ENCODE measurements around the gene CTDSP1. TPM values are rescaled to one million over a fixed set of nuclear protein-coding genes. Genes with fewer than 3 reads are reported as not detected.

CTDSP1 gene
- total RNA-seq, 4 donors from 2014 or later, result 132 to 197 (median 173) TPM

- intact Hi-C loops (cut with DNase I; ENCODE audit: low total_unique reads) (no loop called here), in situ Hi-C loops (cut with MboI; ENCODE audit: low pct_ligation_motif_present in 1 of 4, low pct_unique_long_range_greater_than_20kb in 1 of 4, low sequenced_read_pairs in 3 of 4) (no loop called here)
- WGBS, 2 donors (ENCODE audit: low coverage in 1 of 2), result 35% methylated on average over 27 of the region's 27 CpGs; no CpG with 5 or more reads in 1 of the 2 donors
These were observed 31.0 kb upstream of the CTDSP1 start for GRCh38 chr2:218368621-218369153.

GRCh38 chr2:218369330-218369729 is 30.3 kb upstream of the CTDSP1 start:
- Histone ChIP-seq H3K27ac (peak overlapping the region; percentile 82 to 95 (median 93)), H3K9me3 (no peaks in the 10 kb centered on the region), H3K27me3 (no peaks in the 10 kb centered on the region), H3K4me3 (no peak overlapping the region), H3K36me3 (no peaks in the 10 kb centered on the region), H3K4me1 (peaks cover 4 to 25% (median 15%) of the 10 kb centered on the region in 4 donors)
- TF ChIP-seq POLR2A (IDR thresholded peaks at IDR 0.05) (no peak), EP300 (IDR thresholded peaks at IDR 0.05; ENCODE audit: low read depth) (no peak), POLR2AphosphoS5 (IDR thresholded peaks at IDR 0.05) (no peak), CTCF (IDR thresholded peaks at IDR 0.05) (no peak)
- intact Hi-C loops (cut with DNase I; ENCODE audit: low total_unique reads) (no loop called here), in situ Hi-C loops (cut with MboI; ENCODE audit: low pct_ligation_motif_present in 1 of 4, low pct_unique_long_range_greater_than_20kb in 1 of 4, low sequenced_read_pairs in 3 of 4) (no loop called here)
- no peak for DNase-seq
- 6 to 26% methylated on average over 1 to 2 of the region's 2 CpGs for WGBS, 2 donors (ENCODE audit: low coverage in 1 of 2)

More at GRCh38 chr2:218368621-218369153, 31.0 kb upstream of the CTDSP1 start:
- peak; percentile 47 for DNase-seq
- peak in 1 of 3 donors; percentile 30 for TF ChIP-seq POLR2AphosphoS5 (IDR thresholded peaks at IDR 0.05)
- no peak for TF ChIP-seq POLR2A (IDR thresholded peaks at IDR 0.05)
- H3K4me3 ChIP-seq, result peak overlapping the region in 1 of 4 donors; percentile 67
- H3K4me1 ChIP-seq, result peaks cover 4 to 25% (median 15%) of the 10 kb centered on the region in 4 donors
- no peaks in the 10 kb centered on the region for H3K27me3 ChIP-seq
- no peaks in the 10 kb centered on the region for H3K36me3 ChIP-seq
- H3K9me3 ChIP-seq, result no peaks in the 10 kb centered on the region
- peak overlapping the region; percentile 82 to 95 (median 93) for H3K27ac ChIP-seq

- H3K4me1 ChIP-seq, result peaks cover 4 to 27% (median 15%) of the 10 kb centered on the region in 4 donors
- H3K27me3 ChIP-seq, result no peaks in the 10 kb centered on the region
- 72 to 80% methylated on average over 2 to 11 of the region's 11 CpGs for WGBS, 2 donors (ENCODE audit: low coverage in 1 of 2)
- H3K4me3 ChIP-seq, result no peak overlapping the region
- peak; percentile 46 for DNase-seq
- intact Hi-C loops (cut with DNase I; ENCODE audit: low total_unique reads), result loop anchor here (10.0 kb wide), 1 partner anchor 186 kb away; no protein-coding TSS in a partner anchor
- in situ Hi-C loops (cut with MboI; ENCODE audit: low pct_ligation_motif_present in 1 of 4, low pct_unique_long_range_greater_than_20kb in 1 of 4, low sequenced_read_pairs in 3 of 4), result no loop called here
- no peaks in the 10 kb centered on the region for H3K36me3 ChIP-seq
- no peaks in the 10 kb centered on the region for H3K9me3 ChIP-seq
- TF ChIP-seq CTCF (IDR thresholded peaks at IDR 0.05), result no peak
- TF ChIP-seq POLR2AphosphoS5 (IDR thresholded peaks at IDR 0.05), result peak in 2 of 3 donors; percentile 41 to 44
- no peak for TF ChIP-seq POLR2A (IDR thresholded peaks at IDR 0.05)
- TF ChIP-seq EP300 (IDR thresholded peaks at IDR 0.05; ENCODE audit: low read depth), result peak; percentile 44
- peak overlapping the region; percentile 82 to 95 (median 93) for H3K27ac ChIP-seq
These were observed 29.1 kb upstream of the CTDSP1 start for GRCh38 chr2:218370410-218371063.

- DNase-seq, result no peak
- Histone ChIP-seq H3K36me3 (no peaks in the 10 kb centered on the region), H3K27ac (peak overlapping the region in 3 of 4 donors; percentile 56 to 93 (median 72)), H3K4me3 (no peak overlapping the region), H3K9me3 (no peaks in the 10 kb centered on the region), H3K27me3 (no peaks in the 10 kb centered on the region), H3K4me1 (peaks cover 4 to 27% (median 15%) of the 10 kb centered on the region in 4 donors)
- no peak for TF ChIP-seq EP300 (IDR thresholded peaks at IDR 0.05; ENCODE audit: low read depth)
- TF ChIP-seq POLR2AphosphoS5 (IDR thresholded peaks at IDR 0.05), result no peak
- TF ChIP-seq POLR2A (IDR thresholded peaks at IDR 0.05), result no peak
- no peak for TF ChIP-seq CTCF (IDR thresholded peaks at IDR 0.05)
- intact Hi-C loops (cut with DNase I; ENCODE audit: low total_unique reads) (loop anchor here (10.0 kb wide), 1 partner anchor 187 kb away; no protein-coding TSS in a partner anchor), in situ Hi-C loops (cut with MboI; ENCODE audit: low pct_ligation_motif_present in 1 of 4, low pct_unique_long_range_greater_than_20kb in 1 of 4, low sequenced_read_pairs in 3 of 4) (no loop called here)
These were observed 27.7 kb upstream of the CTDSP1 start for GRCh38 chr2:218371983-218372350.

Data from transverse colon (tissue), 4 donors.